PFSK-1 (cell line): ENCODE data around the gene SST.

ENCODE experiments used
- FOXP2 ChIP-seq: optimal IDR thresholded peaks from 2 replicates; pipeline ENCODE3; 2011; ENCODE audit warnings: borderline replicate concordance, control low read depth, inconsistent platforms; ENCODE audit not compliant: insufficient read depth; ENCODE audit errors: extremely low read length, extremely low read depth
- POLR2AphosphoS5 ChIP-seq: IDR thresholded peaks from 2 replicates; pipeline ENCODE4 v1.6.1; 2012; ENCODE audit warnings: low read depth, mild to moderate bottlenecking, control low read depth, low read length, moderate library complexity
- REST ChIP-seq, 2 experiments: IDR thresholded peaks; 2 replicates each; pipeline versions ENCODE4 v1.6.1 to v1.8.0; 2011 to 2012; ENCODE audit warnings: low read depth in 2 of 2, low read length in 2 of 2, control low read depth in 1 of 2, inconsistent platforms in 1 of 2, mild to moderate bottlenecking in 1 of 2, moderate library complexity in 1 of 2; ENCODE audit not compliant: insufficient read depth in 1 of 2
- SIN3A ChIP-seq: IDR thresholded peaks from 2 replicates; pipeline ENCODE4 v1.6.1; 2012; ENCODE audit warnings: mild to moderate bottlenecking, low read length, moderate library complexity, borderline replicate concordance; ENCODE audit not compliant: insufficient read depth
- TAF1 ChIP-seq: IDR thresholded peaks from 2 replicates; pipeline ENCODE4 v1.6.1; 2012; ENCODE audit warnings: low read length, control low read depth, borderline replicate concordance; ENCODE audit not compliant: insufficient read depth

SST gene

GRCh38 chr3:187665010-187665409 lies 5.2 kb downstream of the SST start:
- no peak for TF ChIP-seq SIN3A
- TF ChIP-seq REST (IDR thresholded peaks at IDR 0.05; ENCODE audit: insufficient read depth in 1 of 2, low read depth in 2 of 2, low read length in 2 of 2): no peak
- TF ChIP-seq POLR2AphosphoS5: no peak
- no peak for TF ChIP-seq TAF1
- TF ChIP-seq FOXP2: no peak

DNA sequence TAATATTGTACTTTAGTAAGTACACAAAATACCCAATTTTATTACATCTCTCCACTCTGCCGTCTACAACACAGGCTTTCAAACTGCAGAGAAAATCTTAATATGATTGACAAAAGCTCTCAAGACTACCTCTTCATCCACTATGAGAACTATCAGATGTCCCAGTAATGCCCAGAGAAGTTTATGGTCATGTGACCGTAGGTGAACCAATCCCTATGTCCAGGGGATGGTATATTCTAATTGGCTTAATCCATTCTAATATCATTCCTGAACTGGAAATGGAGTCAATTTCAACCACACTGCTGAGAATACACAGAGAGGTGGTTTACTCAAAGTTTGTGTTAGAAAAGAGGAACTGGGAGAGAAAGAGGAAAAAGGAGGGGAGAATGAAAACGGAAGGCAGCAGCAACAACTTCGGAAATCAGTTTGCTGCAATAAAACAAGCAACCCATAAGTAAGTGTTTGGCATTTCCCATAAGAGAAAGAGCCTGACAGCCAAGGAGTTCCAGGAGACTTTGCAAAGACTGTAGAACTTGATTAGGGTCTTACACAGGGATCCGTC lies 7.3 kb downstream of the SST start:
- TF ChIP-seq POLR2AphosphoS5 (no peak), SIN3A (no peak), TAF1 (no peak), REST (IDR thresholded peaks at IDR 0.05; ENCODE audit: insufficient read depth in 1 of 2, low read depth in 2 of 2, low read length in 2 of 2) (no peak), FOXP2 (no peak)

DNA sequence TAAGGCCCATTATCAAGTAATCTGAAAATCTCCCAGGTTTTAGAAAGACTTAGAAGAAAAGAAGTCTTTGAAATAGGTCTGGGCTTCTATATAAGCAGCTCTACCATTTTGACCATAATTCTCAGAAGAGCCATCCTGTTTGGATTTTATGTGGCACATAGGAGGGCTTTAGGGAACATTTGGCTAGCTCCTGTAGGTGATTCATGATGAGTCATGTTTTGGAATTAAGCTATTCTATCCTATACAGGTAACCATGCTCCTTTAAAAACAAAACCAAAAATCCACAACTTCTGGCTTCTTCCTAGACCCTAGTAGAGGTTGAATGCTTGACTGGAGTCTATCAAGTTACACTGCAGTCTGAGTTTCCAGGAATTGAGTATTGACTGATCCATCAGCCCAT lies 8.9 kb downstream of the SST start:
- no peak for TF ChIP-seq POLR2AphosphoS5
- TF ChIP-seq FOXP2: no peak
- TF ChIP-seq REST (IDR thresholded peaks at IDR 0.05; ENCODE audit: insufficient read depth in 1 of 2, low read depth in 2 of 2, low read length in 2 of 2): no peak
- TF ChIP-seq TAF1: no peak
- no peak for TF ChIP-seq SIN3A

- no peak for TF ChIP-seq FOXP2
- no peak for TF ChIP-seq REST (IDR thresholded peaks at IDR 0.05; ENCODE audit: insufficient read depth in 1 of 2, low read depth in 2 of 2, low read length in 2 of 2)
- TF ChIP-seq TAF1: no peak
- no peak for TF ChIP-seq POLR2AphosphoS5
Measured at GRCh38 chr3:187651282-187651681, 18.9 kb downstream of the SST start.

DNA sequence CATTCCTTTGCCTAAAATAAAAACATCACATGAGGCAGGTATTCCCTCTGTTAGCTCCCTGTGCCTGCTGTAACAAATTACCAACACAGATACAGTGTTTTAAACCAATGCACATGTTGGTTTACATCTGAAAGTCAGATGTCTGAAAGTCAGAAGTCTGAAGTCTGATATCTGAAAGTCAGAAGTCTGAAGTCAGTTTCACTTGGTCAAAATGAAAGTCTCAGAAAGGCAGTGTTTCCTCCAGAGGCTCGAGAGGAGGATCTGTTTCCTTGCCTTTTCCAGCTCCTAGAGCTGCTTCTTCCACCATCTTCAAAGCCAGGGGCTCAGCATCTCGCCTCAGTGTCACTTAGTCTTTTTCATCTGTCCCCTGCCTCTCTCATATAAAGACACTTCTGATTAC lies 22.0 kb downstream of the SST start:
- TF ChIP-seq TAF1: no peak
- TF ChIP-seq SIN3A: no peak
- no peak for TF ChIP-seq FOXP2
- no peak for TF ChIP-seq REST (IDR thresholded peaks at IDR 0.05; ENCODE audit: insufficient read depth in 1 of 2, low read depth in 2 of 2, low read length in 2 of 2)
- no peak for TF ChIP-seq POLR2AphosphoS5
